A549 (cell line): ENCODE results near the gene PTEN. TPM values are rescaled to one million over a fixed set of nuclear protein-coding genes. Genes with fewer than 3 reads are reported as not detected.

Experiments used
- ATAC-seq, 2 experiments: fragments of 200-7000 bp in 1 of 2; fragments of >200 bp in 1 of 2; cut with Nextera tagmentation in 1 of 2; cut with Tn5 transposase in 1 of 2; 3 replicates each; pipeline versions ENCODE4 v1.8.0 to v1.9.1; 2018 to 2020; ENCODE audit warnings: mild to moderate bottlenecking in 1 of 2, moderate library complexity in 1 of 2
- CTCF ChIA-PET: fragments of 300-600 bp; sonication (Branson Sonifier 250); formaldehyde crosslinking; extraction: SDS; loops from one replicate; lab custom pipeline; 2021; ENCODE audit warnings: antibody characterized with exemption, inconsistent platforms; lab: Yijun Ruan, JAX
- POLR2A ChIA-PET: fragments of 350-600 bp; formaldehyde crosslinking; extraction: SDS; loops from one replicate; lab custom pipeline; 2021; ENCODE audit warnings: antibody characterized with exemption, inconsistent platforms; lab: Yijun Ruan, JAX
- DNase-seq, 2 experiments: peaks; one replicate each; pipeline versions ENCODE4 v3.0.0 to v3.0.0-alpha.2; 2011 to 2016; ENCODE audit warnings: low read depth in 1 of 2, low spot score in 1 of 2
- FAIRE-seq: peaks from 2 replicates; lab custom pipeline; 2011; peaks lifted over from hg19 to GRCh38; lab: Jason Lieb, UNC
- H3K27ac ChIP-seq, 2 experiments: fragments of >200 bp; sonication (Bioruptor Twin); formaldehyde crosslinking; 3 replicates each; pipeline ENCODE4 v1.5.1; 2016 to 2017
- H3K4me1 ChIP-seq: fragments of >200 bp; sonication (Bioruptor Twin); formaldehyde crosslinking; 3 replicates; pipeline ENCODE4 v1.6.1; 2016
- H3K4me2 ChIP-seq: fragments of >200 bp; sonication (Bioruptor Twin); formaldehyde crosslinking; 3 replicates; pipeline ENCODE4 v1.6.1; 2016
- H3K4me3 ChIP-seq: fragments of >200 bp; sonication (Bioruptor Twin); formaldehyde crosslinking; 3 replicates; pipeline ENCODE4 v1.5.1; 2016
- H3K9me3 ChIP-seq: fragments of >200 bp; sonication (Bioruptor Twin); formaldehyde crosslinking; 3 replicates; pipeline ENCODE4 v1.6.1; 2016
- BCL3 ChIP-seq: fragments of >200 bp; sonication (Bioruptor Twin); formaldehyde crosslinking; IDR thresholded peaks from 3 replicates; pipeline ENCODE4 v1.6.1; 2016
- CBX2 ChIP-seq: fragments of 200-600 bp; sonication (generic); IDR thresholded peaks from 2 replicates; pipeline ENCODE4 v1.6.1; 2016; ENCODE audit warnings: low read depth, mild to moderate bottlenecking, borderline replicate concordance
- CEBPB ChIP-seq, 2 experiments: fragments of >200 bp in 1 of 2; sonication (Bioruptor Twin) in 1 of 2; formaldehyde crosslinking in 1 of 2; IDR thresholded peaks; 2 replicates each; pipeline ENCODE4 v1.6.1; 2012 to 2016
- EP300 ChIP-seq, 2 experiments: fragments of >200 bp; sonication (Bioruptor Twin); formaldehyde crosslinking; IDR thresholded peaks; 2 replicates in 1 of 2; 3 replicates in 1 of 2; pipeline ENCODE4 v1.6.1; 2016 to 2017
- FOSL2 ChIP-seq, 2 experiments: fragments of 450-650 bp in 1 of 2; fragments of >200 bp in 1 of 2; sonication (Bioruptor Twin) in 1 of 2; formaldehyde crosslinking; IDR thresholded peaks; 2 replicates each; pipeline versions ENCODE4 v1.5.0 to v1.6.1; 2016 to 2020; ENCODE audit warnings: mild to moderate bottlenecking in 1 of 2, moderate library complexity in 1 of 2
- HDAC2 ChIP-seq: fragments of 200-600 bp; sonication (generic); IDR thresholded peaks from 2 replicates; pipeline ENCODE4 v1.6.1; 2016
- HES2 ChIP-seq: fragments of >200 bp; sonication (Bioruptor Twin); formaldehyde crosslinking; IDR thresholded peaks from 2 replicates; pipeline ENCODE4 v1.6.1; 2016
- HOXB13 ChIP-seq: fragments of 250-450 bp; sonication (Bioruptor Pico); IDR thresholded peaks from 2 replicates; pipeline ENCODE4 v1.5.0; 2020; ENCODE audit warnings: low read depth, mild to moderate bottlenecking, moderate library complexity
- HOXB5 ChIP-seq: fragments of 250-450 bp; sonication (Bioruptor Pico); IDR thresholded peaks from 2 replicates; pipeline ENCODE4 v1.5.0; 2020; ENCODE audit warnings: mild to moderate bottlenecking, moderate library complexity
- JUNB ChIP-seq: fragments of >200 bp; sonication (Bioruptor Twin); formaldehyde crosslinking; IDR thresholded peaks from 2 replicates; pipeline ENCODE4 v1.6.1; 2016
- KDM5A ChIP-seq: fragments of 200-600 bp; sonication (generic); IDR thresholded peaks from 2 replicates; pipeline ENCODE4 v1.6.1; 2016; ENCODE audit warnings: antibody characterized with exemption, mild to moderate bottlenecking
- MAFK ChIP-seq: fragments of 450-650 bp; IDR thresholded peaks from 2 replicates; pipeline ENCODE4 v1.6.1; 2014; ENCODE audit not compliant: partially characterized antibody
- MYC ChIP-seq: IDR thresholded peaks from 2 replicates; pipeline ENCODE4 v1.6.1; 2012; ENCODE audit warnings: mild to moderate bottlenecking, inconsistent platforms, low read length, improper control_type of control experiment, borderline replicate concordance
- NFE2L2 ChIP-seq: fragments of 150-350 bp; conservative IDR thresholded peaks from 2 replicates; pipeline ENCODE4 v1.6.1; 2014; ENCODE audit warnings: low read length
- NR3C1 ChIP-seq: fragments of >200 bp; sonication (Bioruptor Twin); formaldehyde crosslinking; IDR thresholded peaks from 3 replicates; pipeline ENCODE4 v1.6.1; 2017
- RCOR1 ChIP-seq: fragments of 150-350 bp; IDR thresholded peaks from 2 replicates; pipeline ENCODE4 v1.6.1; 2014; ENCODE audit warnings: antibody characterized with exemption, low read length, low read depth
- SREBF2 ChIP-seq: fragments of 450-650 bp; IDR thresholded peaks from 2 replicates; pipeline ENCODE4 v1.6.1; 2014; ENCODE audit warnings: mild to moderate bottlenecking, moderate library complexity
- TP53 ChIP-seq: fragments of 250-450 bp; sonication (Bioruptor Pico); IDR thresholded peaks from 2 replicates; pipeline ENCODE4 v1.5.0; 2021; ENCODE audit warnings: mild to moderate bottlenecking, moderate library complexity
- ZC3H11A ChIP-seq: fragments of 450-650 bp; IDR thresholded peaks from 2 replicates; pipeline ENCODE4 v1.6.1; 2014; ENCODE audit warnings: antibody characterized with exemption, mild to moderate bottlenecking
- ZFP36 ChIP-seq: fragments of 450-650 bp; IDR thresholded peaks from 2 replicates; pipeline ENCODE4 v1.6.1; 2014; ENCODE audit warnings: borderline replicate concordance; ENCODE audit not compliant: partially characterized antibody
- ZNF302 ChIP-seq: fragments of 250-450 bp; sonication (Bioruptor Pico); IDR thresholded peaks from 2 replicates; pipeline ENCODE4 v1.9.0; 2021; ENCODE audit warnings: inconsistent platforms, mild to moderate bottlenecking, moderate library complexity
- WGBS: methylation state at CpG from one replicate; pipeline ENCODE4 v1.1.6; 2017; ENCODE audit errors: missing lambda C conversion rate; 5-methylcytosine and 5-hydroxymethylcytosine counted together
- polyA plus RNA-seq, 4 experiments: library from polyadenylated mRNA; depleted of rRNA in 3 of 4; stranded (reverse); fragments of >200 nt; fragmentation: RNase III in 1 of 4; extraction: RNeasy Plus Mini Kit Qiagen cat#74134 plus additional on column Dnase treatment in 1 of 4; gene quantifications; 2 replicates in 3 of 4; 3 replicates in 1 of 4; pipeline ENCODE4 v1.2.3, GENCODE V29; 2011 to 2017

Gene PTEN
- polyA plus RNA-seq, 2 of the 4 experiments (the other 2 are of a cell fraction): 33.6 to 58.3 TPM

GRCh38 chr10:87927091-87927490, 63.7 kb downstream of the PTEN start (continued):
- TF ChIP-seq ZFP36: no peak
- no peak for TF ChIP-seq CEBPB (IDR thresholded peaks at IDR 0.05)
- TF ChIP-seq ZC3H11A: no peak
- no peak for TF ChIP-seq TP53 (CRISPR knock-in tag)
- TF ChIP-seq BCL3: no peak
- no peak for TF ChIP-seq HOXB13 (CRISPR knock-in tag)

DNA sequence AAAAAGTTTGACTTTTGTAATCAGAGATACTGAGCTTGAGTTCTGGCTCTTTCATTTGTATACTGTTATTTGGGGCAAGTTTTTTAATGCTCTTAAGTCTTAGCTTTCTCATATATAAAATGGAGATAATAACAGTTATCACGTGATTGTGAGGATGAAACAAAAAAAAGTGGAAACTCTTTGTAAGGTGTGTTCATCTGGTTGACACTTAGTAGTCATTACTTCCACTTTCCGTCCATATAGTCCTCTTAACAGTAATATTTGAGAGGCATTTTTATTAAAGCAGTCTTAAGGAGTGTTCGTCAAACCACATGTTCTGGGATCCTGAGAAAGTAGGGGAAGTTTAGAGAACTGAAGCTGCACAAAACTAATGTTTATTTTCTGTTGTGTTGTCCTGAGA, 65.6 kb downstream of the PTEN start:
- ATAC-seq: no peak
- DNase-seq: no peak
- Histone ChIP-seq H3K27ac (no peak overlapping the region), H3K4me2 (no peak overlapping the region), H3K9me3 (no peaks in the 10 kb centered on the region), H3K4me1 (peaks cover 41% of the 10 kb centered on the region), H3K4me3 (no peak overlapping the region)
- TF ChIP-seq CEBPB (IDR thresholded peaks at IDR 0.05): no peak
- TF ChIP-seq HES2: no peak
- no peak for TF ChIP-seq ZC3H11A
- no peak for TF ChIP-seq NR3C1
- TF ChIP-seq EP300 (IDR thresholded peaks at IDR 0.05): no peak
- TF ChIP-seq ZNF302: no peak
- no peak for TF ChIP-seq MYC
- no peak for TF ChIP-seq JUNB
- TF ChIP-seq NFE2L2: no peak
- no peak for TF ChIP-seq HOXB5 (CRISPR knock-in tag)
- ChIA-PET POLR2A (no interaction called here), CTCF (no interaction called here)
- FAIRE-seq: no peak
- WGBS: 86% methylated on average over 3 of the region's 3 CpGs

DNA sequence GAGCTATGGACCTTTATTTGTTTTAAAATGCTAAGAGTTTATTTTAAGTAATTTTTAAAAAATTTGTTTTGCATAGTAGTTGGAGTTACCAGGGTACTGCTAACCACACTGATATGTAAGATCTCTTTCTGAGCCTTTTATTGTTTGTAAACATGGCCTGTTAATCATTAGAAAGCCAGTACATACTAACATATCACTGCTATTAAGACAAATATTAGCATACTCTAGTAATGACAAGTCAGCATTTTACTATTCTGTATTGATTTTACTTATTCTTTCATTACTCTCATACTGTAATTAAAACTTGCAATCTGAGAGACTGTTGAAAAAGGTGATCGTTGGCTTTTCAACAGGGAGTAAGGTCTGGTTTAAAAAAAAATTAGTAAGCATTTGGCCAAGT, 66.7 kb downstream of the PTEN start:
- H3K27ac ChIP-seq: no peak overlapping the region
- H3K4me2 ChIP-seq: peak overlapping the region; percentile 26; the same call in 2 of the 3 replicates
- no peaks in the 10 kb centered on the region for H3K9me3 ChIP-seq
- ChIA-PET CTCF (interaction anchor here (0.6 kb wide), 1 partner anchor 9 kb away, joined by 3 read pairs; no protein-coding TSS in a partner anchor), POLR2A (no interaction called here)
- 81% methylated on average over 1 of the region's 1 CpG for WGBS
- FAIRE-seq (peak; percentile 59), DNase-seq (no peak), ATAC-seq (no peak)
- no peak overlapping the region for H3K4me3 ChIP-seq
- no peak for TF ChIP-seq HDAC2
- no peak for TF ChIP-seq CEBPB (IDR thresholded peaks at IDR 0.05)
- no peak for TF ChIP-seq CBX2
- no peak for TF ChIP-seq MYC
- no peak for TF ChIP-seq RCOR1
- no peak for TF ChIP-seq TP53 (CRISPR knock-in tag)
- TF ChIP-seq MAFK: peak; percentile 95
- no peak for TF ChIP-seq SREBF2
- peaks cover 37% of the 10 kb centered on the region for H3K4me1 ChIP-seq

- POLR2A ChIA-PET: no interaction called here
- Histone ChIP-seq H3K4me3 (no peak overlapping the region), H3K4me2 (peak overlapping the region; percentile 20; the same call in 2 of the 3 replicates), H3K9me3 (no peaks in the 10 kb centered on the region), H3K4me1 (peaks cover 33% of the 10 kb centered on the region), H3K27ac (no peak overlapping the region)
- CTCF ChIA-PET: no interaction called here
- DNase-seq (no peak), ATAC-seq (no peak), FAIRE-seq (no peak)
- no peak for TF ChIP-seq KDM5A
- TF ChIP-seq FOSL2 (IDR thresholded peaks at IDR 0.05): no peak
- 0 out of 2 replicates have a peak, but pooled peaks have one; percentile 25 for TF ChIP-seq FOSL2 (CRISPR knock-in tag; IDR thresholded peaks at IDR 0.05)
- 62% methylated on average over 4 of the region's 4 CpGs for WGBS
Measured at GRCh38 chr10:87930934-87931835, 67.8 kb downstream of the PTEN start.
